Mammary epithelial cell (primary cell): Measurements from ENCODE around the gene GADD45G.

ENCODE experiments used
- CTCF ChIP-seq, 2 donors: IDR thresholded peaks in 1 of 2; conservative IDR thresholded peaks in 1 of 2; 2 replicates each; pipeline ENCODE4 v1.5.1; 2011 to 2012; ENCODE audit warnings: inconsistent platforms in 2 of 2, low read length in 2 of 2, mild to moderate bottlenecking in 2 of 2, control low read depth in 1 of 2, low read depth in 1 of 2; ENCODE audit not compliant: insufficient read depth in 1 of 2; ENCODE audit errors: extremely low read depth in 1 of 2
- EZH2 ChIP-seq: IDR thresholded peaks from 2 replicates; pipeline ENCODE4 v1.6.1; 2012; ENCODE audit warnings: low read length, inconsistent platforms, borderline replicate concordance

GRCh38 chr9:89649039-89649691, 44.4 kb downstream of the GADD45G start:
- TF ChIP-seq CTCF (conservative IDR thresholded peaks at IDR 0.05 in 1 of 2, IDR thresholded peaks at IDR 0.05 in 1 of 2; ENCODE audit: extremely low read depth in 1 of 2, insufficient read depth in 1 of 2, low read depth in 1 of 2, low read length in 2 of 2) (no peak), EZH2 (no peak)
